RWPE2 (cell line): ENCODE measurements around the gene OR13A1.
"Not testable (repeated sequence)": the region's sequence is repeated elsewhere in the genome, so short reads cannot be mapped to it uniquely, and the experiment has no call there.

Source experiments
- ATAC-seq: fragments of 200-7000 bp; cut with Tn5 transposase; 3 replicates; pipeline ENCODE4 v1.9.1; 2021; ENCODE audit warnings: low read depth
- DNase-seq: peaks from one replicate; pipeline ENCODE4 v3.0.0-alpha.2; 2020; ENCODE audit warnings: low spot score
- H3K27ac ChIP-seq: fragments of 450-650 bp; 2 replicates; pipeline ENCODE4 v1.5.1; 2017; ENCODE audit warnings: mild to moderate bottlenecking; ENCODE audit not compliant: poor library complexity, severe bottlenecking
- H3K27me3 ChIP-seq: fragments of 250-450 bp; sonication (Bioruptor Pico); 2 replicates; pipeline ENCODE4 v1.5.1; 2021; ENCODE audit warnings: mild to moderate bottlenecking, moderate library complexity; ENCODE audit not compliant: insufficient read depth, poor library complexity, severe bottlenecking
- H3K36me3 ChIP-seq: fragments of 250-450 bp; sonication (Bioruptor Pico); 2 replicates; pipeline ENCODE4 v1.5.1; 2020; ENCODE audit warnings: low read depth, mild to moderate bottlenecking, moderate library complexity
- H3K4me1 ChIP-seq: fragments of 250-450 bp; sonication (Bioruptor Pico); 2 replicates; pipeline ENCODE4 v1.5.1; 2021; ENCODE audit warnings: mild to moderate bottlenecking, moderate library complexity; ENCODE audit not compliant: insufficient read depth, poor library complexity, severe bottlenecking
- H3K4me3 ChIP-seq: fragments of 250-450 bp; sonication (Bioruptor Pico); 2 replicates; pipeline ENCODE4 v1.5.1; 2021; ENCODE audit warnings: mild to moderate bottlenecking, moderate library complexity; ENCODE audit not compliant: severe bottlenecking
- H3K9me3 ChIP-seq: fragments of 250-450 bp; sonication (Bioruptor Pico); 2 replicates; pipeline ENCODE4 v1.5.1; 2021; ENCODE audit warnings: mild to moderate bottlenecking, moderate library complexity; ENCODE audit not compliant: severe bottlenecking
- CTCF ChIP-seq: fragments of 450-650 bp; IDR thresholded peaks from one replicate; pipeline ENCODE4 v1.5.1; 2017; ENCODE audit warnings: mild to moderate bottlenecking, moderate library complexity; ENCODE audit not compliant: poor library complexity, severe bottlenecking

Gene OR13A1

GRCh38 chr10:45286980-45287379 lies 28.4 kb downstream of the OR13A1 start:
- no peaks in the 10 kb centered on the region for H3K9me3 ChIP-seq
- no peak for TF ChIP-seq CTCF
- DNase-seq (no peak), ATAC-seq (no peak)
- no peaks in the 10 kb centered on the region for H3K27me3 ChIP-seq
- no peaks in the 10 kb centered on the region for H3K36me3 ChIP-seq
- H3K27ac ChIP-seq: no peak overlapping the region
- no peak overlapping the region for H3K4me3 ChIP-seq
- no peaks in the 10 kb centered on the region for H3K4me1 ChIP-seq

GRCh38 chr10:45282061-45282460 lies 33.3 kb downstream of the OR13A1 start:
- ATAC-seq (no peak), DNase-seq (no peak)
- Histone ChIP-seq H3K9me3 (no peaks in the 10 kb centered on the region), H3K4me3 (no peak overlapping the region), H3K27ac (no peak overlapping the region), H3K27me3 (peaks cover 9% of the 10 kb centered on the region), H3K36me3 (no peaks in the 10 kb centered on the region), H3K4me1 (no peaks in the 10 kb centered on the region)
- TF ChIP-seq CTCF: no peak

- Histone ChIP-seq H3K27ac (no peak overlapping the region), H3K9me3 (no peaks in the 10 kb centered on the region), H3K27me3 (peaks cover 9% of the 10 kb centered on the region), H3K4me1 (no peaks in the 10 kb centered on the region), H3K36me3 (no peaks in the 10 kb centered on the region), H3K4me3 (no peak overlapping the region)
- no peak for TF ChIP-seq CTCF
- ATAC-seq (no peak), DNase-seq (no peak)
Observed at GRCh38 chr10:45280113-45280760, 35.2 kb downstream of the OR13A1 start.

- no peaks in the 10 kb centered on the region for H3K36me3 ChIP-seq
- H3K4me1 ChIP-seq: no peaks in the 10 kb centered on the region
- DNase-seq: no peak
- H3K9me3 ChIP-seq: no peaks in the 10 kb centered on the region
- ATAC-seq: no peak
- no peak overlapping the region for H3K4me3 ChIP-seq
- no peak for TF ChIP-seq CTCF
- no peak overlapping the region for H3K27ac ChIP-seq
- H3K27me3 ChIP-seq: peaks cover 9% of the 10 kb centered on the region
Observed at GRCh38 chr10:45279682-45280081, 35.7 kb downstream of the OR13A1 start.

GRCh38 chr10:45278860-45279498 lies 36.4 kb downstream of the OR13A1 start:
- no peak for TF ChIP-seq CTCF
- no peak for ATAC-seq
- Histone ChIP-seq H3K27me3 (peaks cover 9% of the 10 kb centered on the region), H3K9me3 (no peaks in the 10 kb centered on the region), H3K4me1 (no peaks in the 10 kb centered on the region), H3K4me3 (no peak overlapping the region), H3K27ac (no peak overlapping the region), H3K36me3 (no peaks in the 10 kb centered on the region)
- DNase-seq: no peak

GRCh38 chr10:45276146-45276545 lies 39.3 kb downstream of the OR13A1 start:
- H3K27ac ChIP-seq, H3K36me3 ChIP-seq, H3K9me3 ChIP-seq, ATAC-seq, H3K4me1 ChIP-seq, DNase-seq, H3K4me3 ChIP-seq, H3K27me3 ChIP-seq: not testable (repeated sequence)
